IMR-90 (cell line): ENCODE data around the gene TPI1. TPM values are rescaled to one million over a fixed set of nuclear protein-coding genes. Genes with fewer than 3 reads are reported as not detected.

Experiments
- ATAC-seq: fragments of 200-7000 bp; cut with Tn5 transposase; 2 replicates; pipeline ENCODE4 v1.9.1; 2020; ENCODE audit warnings: low read depth, mild to moderate bottlenecking, moderate library complexity
- BruUV-seq: library from RNA; stranded (reverse); fragments of 400-500 nt; replicated peaks from 2 replicates; lab custom pipeline; 2021; lab: Mats Ljungman, UMichigan
- CTCF ChIA-PET: fragments of 300-600 bp; formaldehyde crosslinking; extraction: SDS; loops from one replicate; lab custom pipeline; 2021; ENCODE audit warnings: antibody characterized with exemption; lab: Yijun Ruan, JAX
- POLR2A ChIA-PET: fragments of 300-600 bp; sonication (Branson Sonifier 250); formaldehyde crosslinking; loops from one replicate; lab custom pipeline; 2022; ENCODE audit warnings: antibody characterized with exemption; ENCODE audit not compliant: unreplicated experiment; lab: Charles Lee
- DNase-seq: peaks from one replicate; pipeline ENCODE4 v3.0.0; 2013
- H2AFZ ChIP-seq: replicated peaks from 2 replicates; pipeline ENCODE3; 2013; ENCODE audit warnings: low read length, mild to moderate bottlenecking; ENCODE audit not compliant: poor library complexity
- H2AK5ac ChIP-seq: 2 replicates; pipeline ENCODE4 v1.6.1; 2013; ENCODE audit warnings: low read depth, low read length, inconsistent platforms
- H2AK9ac ChIP-seq: replicated peaks from 2 replicates; pipeline ENCODE3; 2013; ENCODE audit warnings: mild to moderate bottlenecking, low read depth, low read length, moderate library complexity; ENCODE audit not compliant: poor library complexity
- H2BK120ac ChIP-seq: 2 replicates; pipeline ENCODE4 v1.6.1; 2013; ENCODE audit warnings: low read depth, low read length, inconsistent platforms
- H2BK15ac ChIP-seq: 3 replicates; pipeline ENCODE4 v1.6.1; 2013; ENCODE audit warnings: low read depth, low read length, inconsistent platforms
- H2BK20ac ChIP-seq: 2 replicates; pipeline ENCODE4 v1.6.1; 2013; ENCODE audit warnings: low read depth, mild to moderate bottlenecking, inconsistent platforms, low read length, moderate library complexity
- H2BK5ac ChIP-seq: 2 replicates; pipeline ENCODE4 v1.6.1; 2013; ENCODE audit warnings: mild to moderate bottlenecking, low read depth, low read length, inconsistent platforms; ENCODE audit not compliant: poor library complexity, severe bottlenecking
- H3K14ac ChIP-seq: replicated peaks from 2 replicates; pipeline ENCODE4 v1.6.1; 2013; ENCODE audit warnings: low read depth, low read length, inconsistent platforms
- H3K18ac ChIP-seq: 2 replicates; pipeline ENCODE4 v1.6.1; 2013; ENCODE audit warnings: low read depth, low read length, control low read depth
- H3K23ac ChIP-seq: 2 replicates; pipeline ENCODE4 v1.6.1; 2013; ENCODE audit warnings: low read depth, low read length, inconsistent platforms
- H3K27ac ChIP-seq: 2 replicates; pipeline ENCODE4 v1.5.1; 2013; ENCODE audit warnings: mild to moderate bottlenecking, control low read depth, low read length; ENCODE audit not compliant: insufficient read depth
- H3K27me3 ChIP-seq: 2 replicates; pipeline ENCODE4 v1.6.1; 2013; ENCODE audit warnings: low read length; ENCODE audit not compliant: control insufficient read depth, insufficient read depth
- H3K36me3 ChIP-seq: 2 replicates; pipeline ENCODE4 v1.6.1; 2013; ENCODE audit warnings: low read length, mixed read lengths; ENCODE audit not compliant: control insufficient read depth, insufficient read depth
- H3K4ac ChIP-seq: 2 replicates; pipeline ENCODE4 v1.6.1; 2013; ENCODE audit warnings: low read depth, low read length, inconsistent platforms
- H3K4me1 ChIP-seq: 2 replicates; pipeline ENCODE4 v1.6.1; 2013; ENCODE audit warnings: low read length, mixed read lengths; ENCODE audit not compliant: control insufficient read depth, insufficient read depth
- H3K4me2 ChIP-seq: 2 replicates; pipeline ENCODE4 v1.6.1; 2013; ENCODE audit warnings: low read depth, mild to moderate bottlenecking, control low read depth, low read length, moderate library complexity
- H3K4me3 ChIP-seq: 2 replicates; pipeline ENCODE4 v1.5.1; 2013; ENCODE audit warnings: low read depth, mild to moderate bottlenecking, control low read depth, low read length, moderate library complexity; ENCODE audit not compliant: insufficient read depth
- H3K56ac ChIP-seq: 2 replicates; pipeline ENCODE4 v1.6.1; 2013; ENCODE audit warnings: low read length, inconsistent platforms; ENCODE audit not compliant: insufficient read depth; ENCODE audit errors: extremely low read depth
- H3K79me1 ChIP-seq, 2 experiments: 2 replicates each; pipeline ENCODE4 v1.6.1; 2013; ENCODE audit warnings: low read length in 2 of 2, inconsistent platforms in 1 of 2, low read depth in 1 of 2
- H3K9ac ChIP-seq: 2 replicates; pipeline ENCODE4 v1.6.1; 2013; ENCODE audit warnings: low read depth, low read length, control low read depth
- H3K9me1 ChIP-seq: 2 replicates; pipeline ENCODE4 v1.6.1; 2013; ENCODE audit warnings: low read length, inconsistent platforms; ENCODE audit not compliant: insufficient read depth
- H3K9me3 ChIP-seq: 2 replicates; pipeline ENCODE4 v1.6.1; 2013; ENCODE audit warnings: low read length; ENCODE audit not compliant: control insufficient read depth, insufficient read depth
- H4K20me1 ChIP-seq: 2 replicates; pipeline ENCODE4 v1.6.1; 2013; ENCODE audit warnings: low read length, inconsistent platforms; ENCODE audit not compliant: insufficient read depth
- H4K5ac ChIP-seq: 2 replicates; pipeline ENCODE4 v1.6.1; 2013; ENCODE audit warnings: mild to moderate bottlenecking, low read depth, low read length, control low read depth
- H4K8ac ChIP-seq, 2 experiments: 2 replicates each; pipeline ENCODE4 v1.6.1; 2013; ENCODE audit warnings: low read depth in 2 of 2, low read length in 2 of 2, control low read depth in 1 of 2, inconsistent platforms in 1 of 2
- H4K91ac ChIP-seq: 2 replicates; pipeline ENCODE4 v1.6.1; 2013; ENCODE audit warnings: low read depth, low read length, inconsistent platforms; ENCODE audit not compliant: insufficient read depth
- BHLHE40 ChIP-seq: fragments of 150-350 bp; IDR thresholded peaks from 2 replicates; pipeline ENCODE4 v1.6.1; 2016; ENCODE audit warnings: mild to moderate bottlenecking, low read depth, low read length
- CEBPB ChIP-seq: IDR thresholded peaks from 2 replicates; pipeline ENCODE4 v1.6.1; 2012; ENCODE audit warnings: low read depth, low read length, improper control_type of control experiment
- CHD1 ChIP-seq: IDR thresholded peaks from 2 replicates; pipeline ENCODE4 v1.6.1; 2012; ENCODE audit warnings: low read depth, low read length, improper control_type of control experiment
- ELK1 ChIP-seq: fragments of 150-350 bp; IDR thresholded peaks from 2 replicates; pipeline ENCODE4 v1.6.1; 2016; ENCODE audit warnings: low read depth, mild to moderate bottlenecking, low read length, moderate library complexity, borderline replicate concordance
- FOS ChIP-seq: fragments of 150-350 bp; IDR thresholded peaks from 2 replicates; pipeline ENCODE4 v1.6.1; 2016; ENCODE audit warnings: low read depth, low read length
- MAFK ChIP-seq: IDR thresholded peaks from 2 replicates; pipeline ENCODE4 v1.6.1; 2012; ENCODE audit warnings: low read depth, low read length, improper control_type of control experiment
- MAZ ChIP-seq: IDR thresholded peaks from 2 replicates; pipeline ENCODE4 v1.6.1; 2012; ENCODE audit warnings: low read depth, mild to moderate bottlenecking, low read length, improper control_type of control experiment, moderate library complexity, borderline replicate concordance
- MXI1 ChIP-seq: IDR thresholded peaks from 2 replicates; pipeline ENCODE4 v1.6.1; 2012; ENCODE audit warnings: low read depth, mild to moderate bottlenecking, low read length, moderate library complexity, borderline replicate concordance
- NFE2L2 ChIP-seq: fragments of 150-350 bp; IDR thresholded peaks from 2 replicates; pipeline ENCODE4 v1.6.1; 2016; ENCODE audit warnings: low read depth, mild to moderate bottlenecking, low read length
- POLR2A ChIP-seq: IDR thresholded peaks from 2 replicates; pipeline ENCODE4 v1.6.1; 2012; ENCODE audit warnings: mild to moderate bottlenecking, low read depth, low read length
- RAD21 ChIP-seq: IDR thresholded peaks from 2 replicates; pipeline ENCODE4 v1.6.1; 2012; ENCODE audit warnings: low read length, improper control_type of control experiment
- RCOR1 ChIP-seq: IDR thresholded peaks from 2 replicates; pipeline ENCODE4 v1.6.1; 2012; ENCODE audit warnings: mild to moderate bottlenecking, low read length, improper control_type of control experiment; ENCODE audit not compliant: insufficient replicate concordance
- RFX5 ChIP-seq: IDR thresholded peaks from 2 replicates; pipeline ENCODE4 v1.8.0; 2012; ENCODE audit warnings: low read depth, mild to moderate bottlenecking, low read length, moderate library complexity
- SMC3 ChIP-seq: fragments of 150-350 bp; IDR thresholded peaks from 2 replicates; pipeline ENCODE4 v1.6.1; 2016; ENCODE audit warnings: low read depth, mild to moderate bottlenecking, antibody characterized with exemption, low read length, moderate library complexity
- USF2 ChIP-seq: fragments of 150-350 bp; IDR thresholded peaks from 2 replicates; pipeline ENCODE4 v1.6.1; 2017; ENCODE audit warnings: mild to moderate bottlenecking, antibody characterized with exemption, low read length, low read depth
- WGBS, 2 experiments: methylation state at CpG; one replicate each; pipeline versions ENCODE4 v1.1.5 to v1.1.7; 2013; ENCODE audit warnings: missing lambda C conversion rate in 2 of 2; ENCODE audit not compliant: insufficient read length in 1 of 2; ENCODE audit errors: extremely low coverage in 2 of 2; 5-methylcytosine and 5-hydroxymethylcytosine counted together
- dilution Hi-C: fragments of 300-500 bp; cut with HindIII; formaldehyde crosslinking; loops from one replicate; pipeline ENCODE4 v1.14.3; 2018; ENCODE audit warnings: low sequenced_read_pairs; ENCODE audit not compliant: unreplicated experiment
- in situ Hi-C: fragments of 300-500 bp; cut with MboI; formaldehyde crosslinking; loops from 3 replicates; pipeline ENCODE4 v1.14.3; 2019; ENCODE audit warnings: low sequenced_read_pairs, inconsistent platforms, mixed read lengths
- intact Hi-C: fragments of 100-400 bp; cut with micrococcal nuclease; formaldehyde crosslinking; loops from 2 replicates; pipeline ENCODE4 v1.10.0; 2022
- polyA plus RNA-seq, 3 experiments: library from polyadenylated mRNA; depleted of rRNA; stranded (reverse); fragments of >200 nt; gene quantifications; 2 replicates each; pipeline ENCODE4 v1.2.3, GENCODE V29; 2012; ENCODE audit warnings: low replicate concordance in 1 of 3
- total RNA-seq: library from RNA; depleted of rRNA; stranded (reverse); fragments of >200 nt; gene quantifications from 2 replicates; pipeline ENCODE4 v1.2.3, GENCODE V29; 2012
- TF ChIP-seq, protein P1 (sequence below): conservative IDR thresholded peaks from 2 replicates; pipeline ENCODE4 v1.5.1; 2012; ENCODE audit warnings: mild to moderate bottlenecking, low read depth, low read length, improper control_type of control experiment

TPI1 gene
- total and polyA plus RNA-seq, 2 of the 4 experiments (the other 2 are of a cell fraction) = 1,995 to 2,176 TPM

DNA sequence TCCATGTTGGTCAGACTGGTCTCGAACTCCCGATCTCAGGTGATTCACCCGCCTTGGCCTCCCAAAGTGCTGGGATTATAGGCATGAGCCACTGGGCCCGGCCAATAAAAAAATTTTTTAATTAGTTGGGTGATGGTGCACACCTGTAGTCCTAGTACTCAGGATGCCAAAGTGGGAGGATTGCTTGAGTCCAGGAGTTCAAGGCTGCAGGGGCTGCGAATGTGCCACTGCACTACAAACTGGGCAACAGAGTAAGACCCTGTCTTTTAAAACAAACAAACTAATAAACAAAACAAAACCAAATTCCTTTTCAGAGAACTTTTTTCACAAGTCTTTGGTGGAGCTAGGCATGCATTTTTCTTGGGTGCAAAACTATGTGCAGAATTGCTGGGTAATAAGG, 15.9 kb downstream of the TPI1 start:
- H2AFZ ChIP-seq = no peak overlapping the region
- no peak overlapping the region for H2AK5ac ChIP-seq
- H2BK120ac ChIP-seq = no peak overlapping the region
- 0 out of 2 replicates have a peak, but pooled peaks cover 6% of the 10 kb centered on the region for H3K9me1 ChIP-seq
- H3K14ac ChIP-seq = no peak overlapping the region
- no peaks in the 10 kb centered on the region for H3K4me1 ChIP-seq
- H3K79me1 ChIP-seq = peaks cover 3 to 4% of the 10 kb centered on the region in 2 experiments; a peak in 2 of 4 replicates
- H3K36me3 ChIP-seq = peaks cover 17% of the 10 kb centered on the region
- H3K4me2 ChIP-seq = no peak overlapping the region
- H2BK5ac ChIP-seq = no peak overlapping the region
- no peak overlapping the region for H3K27ac ChIP-seq
- H4K91ac ChIP-seq = no peak overlapping the region
- H2BK20ac ChIP-seq = no peak overlapping the region
- H3K56ac ChIP-seq = no peak overlapping the region
- WGBS, 2 experiments = 100% methylated on average over 3 of the region's 5 CpGs; no CpG with 5 or more reads in 1 of the 2 experiments
- intact Hi-C loops = no loop called here
- in situ Hi-C loops = no loop called here
- ChIA-PET CTCF (no interaction called here), POLR2A (no interaction called here)
- no peaks in the 10 kb centered on the region for H3K27me3 ChIP-seq
- DNase-seq (no peak), ATAC-seq (no peak)
- no peak overlapping the region for H2AK9ac ChIP-seq
- no peaks in the 10 kb centered on the region for H4K20me1 ChIP-seq
- no TSS peak for BruUV-seq
- dilution Hi-C loops = no loop called here
- no peak overlapping the region for H3K18ac ChIP-seq
- no peak overlapping the region for H2BK15ac ChIP-seq
- no peak overlapping the region for H4K8ac ChIP-seq
- no peak overlapping the region for H4K5ac ChIP-seq
- no peak overlapping the region for H3K4ac ChIP-seq
- H3K9ac ChIP-seq = no peak overlapping the region
- no peak overlapping the region for H3K23ac ChIP-seq
- no peak overlapping the region for H3K4me3 ChIP-seq
- TF ChIP-seq, protein P1, sequence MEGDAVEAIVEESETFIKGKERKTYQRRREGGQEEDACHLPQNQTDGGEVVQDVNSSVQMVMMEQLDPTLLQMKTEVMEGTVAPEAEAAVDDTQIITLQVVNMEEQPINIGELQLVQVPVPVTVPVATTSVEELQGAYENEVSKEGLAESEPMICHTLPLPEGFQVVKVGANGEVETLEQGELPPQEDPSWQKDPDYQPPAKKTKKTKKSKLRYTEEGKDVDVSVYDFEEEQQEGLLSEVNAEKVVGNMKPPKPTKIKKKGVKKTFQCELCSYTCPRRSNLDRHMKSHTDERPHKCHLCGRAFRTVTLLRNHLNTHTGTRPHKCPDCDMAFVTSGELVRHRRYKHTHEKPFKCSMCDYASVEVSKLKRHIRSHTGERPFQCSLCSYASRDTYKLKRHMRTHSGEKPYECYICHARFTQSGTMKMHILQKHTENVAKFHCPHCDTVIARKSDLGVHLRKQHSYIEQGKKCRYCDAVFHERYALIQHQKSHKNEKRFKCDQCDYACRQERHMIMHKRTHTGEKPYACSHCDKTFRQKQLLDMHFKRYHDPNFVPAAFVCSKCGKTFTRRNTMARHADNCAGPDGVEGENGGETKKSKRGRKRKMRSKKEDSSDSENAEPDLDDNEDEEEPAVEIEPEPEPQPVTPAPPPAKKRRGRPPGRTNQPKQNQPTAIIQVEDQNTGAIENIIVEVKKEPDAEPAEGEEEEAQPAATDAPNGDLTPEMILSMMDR = no peak
- TF ChIP-seq MAFK (no peak), ELK1 (no peak), CEBPB (no peak), RAD21 (no peak), POLR2A (no peak), BHLHE40 (no peak), RCOR1 (no peak), NFE2L2 (no peak), MAZ (no peak), SMC3 (no peak), MXI1 (no peak), CHD1 (no peak), FOS (no peak), RFX5 (no peak), USF2 (no peak)
- H3K9me3 ChIP-seq = no peaks in the 10 kb centered on the region
